Nephron (organoid): ENCODE data around the gene AP2A2.
A peak's percentile ranks its signal among the peaks of the same experiment; 100 is the strongest.

Source experiments
- H3K27ac Mint-ChIP-seq, 3 experiments: 2 replicates each; pipeline ENCODE4 v1.8.0; 2020; ENCODE audit warnings: mixed read lengths in 3 of 3, mild to moderate bottlenecking in 2 of 3, moderate library complexity in 1 of 3
- H3K27me3 Mint-ChIP-seq: 2 replicates; pipeline ENCODE4 v1.8.0; 2021; ENCODE audit warnings: low read depth, mild to moderate bottlenecking, moderate library complexity, mixed read lengths
- H3K36me3 Mint-ChIP-seq: 2 replicates; pipeline ENCODE4 v1.8.0; 2020; ENCODE audit warnings: low read depth, mixed read lengths
- H3K4me1 Mint-ChIP-seq: 2 replicates; pipeline ENCODE4 v1.8.0; 2020; ENCODE audit warnings: mixed read lengths
- H3K4me3 Mint-ChIP-seq, 3 experiments: 2 replicates each; pipeline ENCODE4 v1.8.0; 2020; ENCODE audit warnings: mild to moderate bottlenecking in 3 of 3, mixed read lengths in 3 of 3, moderate library complexity in 2 of 3
- H3K9me3 Mint-ChIP-seq: 2 replicates; pipeline ENCODE4 v1.8.0; 2020; ENCODE audit warnings: mixed read lengths
- TF ChIP-seq, protein P1 (sequence below), 3 experiments: fragments of 200-600 bp; sonication (generic); IDR thresholded peaks; one replicate each; pipeline ENCODE4 v1.5.0; 2021; ENCODE audit warnings: antibody characterized with exemption in 3 of 3; ENCODE audit not compliant: unreplicated experiment in 3 of 3

AP2A2 gene

DNA sequence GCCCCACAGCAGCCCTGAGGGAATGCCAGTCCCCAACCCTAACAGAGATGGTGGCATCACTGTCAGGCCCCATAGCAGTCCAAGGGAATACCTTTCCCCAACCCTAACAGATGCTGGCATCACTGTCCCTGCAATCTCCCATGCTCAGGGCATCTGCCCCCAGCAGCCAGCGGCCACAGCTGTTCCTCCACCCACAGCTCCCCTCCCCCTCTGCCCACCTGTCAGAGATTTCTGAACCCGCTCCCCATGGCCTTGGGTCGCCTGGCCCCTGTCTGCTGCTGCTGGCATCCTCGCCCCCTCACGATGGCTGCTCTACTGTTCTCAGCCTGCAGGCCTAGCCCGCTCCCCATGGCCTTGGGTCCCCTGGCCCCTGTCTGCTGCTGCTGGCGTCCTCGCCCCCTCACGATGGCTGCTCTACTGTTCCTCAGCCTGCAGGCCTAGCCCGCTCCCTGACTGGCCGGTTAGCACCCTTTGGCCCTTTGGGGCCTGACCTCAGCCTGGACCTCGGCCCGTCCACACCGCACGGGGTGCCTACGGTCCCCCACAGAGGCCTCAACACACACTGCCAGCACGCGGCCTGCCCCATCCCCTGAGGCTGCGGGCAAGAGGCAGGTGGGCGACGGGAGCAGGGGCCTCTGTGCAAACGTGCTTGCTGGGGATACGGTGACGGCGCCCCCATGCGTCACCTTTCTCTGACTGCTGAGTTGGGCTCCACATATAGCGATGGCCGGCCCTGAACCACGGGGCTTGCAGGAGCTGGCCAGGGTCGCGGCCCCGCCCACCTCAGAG lies 35.8 kb upstream of the AP2A2 start:
- Mint-ChIP-seq H3K4me1 (peaks cover 10% of the 10 kb centered on the region), H3K27me3 (no peaks in the 10 kb centered on the region), H3K9me3 (no peaks in the 10 kb centered on the region), H3K36me3 (peaks cover 14% of the 10 kb centered on the region), H3K27ac (peak overlapping the region in 1 of 3 experiments; percentile 59), H3K4me3 (no peak overlapping the region)
- TF ChIP-seq, protein P1, sequence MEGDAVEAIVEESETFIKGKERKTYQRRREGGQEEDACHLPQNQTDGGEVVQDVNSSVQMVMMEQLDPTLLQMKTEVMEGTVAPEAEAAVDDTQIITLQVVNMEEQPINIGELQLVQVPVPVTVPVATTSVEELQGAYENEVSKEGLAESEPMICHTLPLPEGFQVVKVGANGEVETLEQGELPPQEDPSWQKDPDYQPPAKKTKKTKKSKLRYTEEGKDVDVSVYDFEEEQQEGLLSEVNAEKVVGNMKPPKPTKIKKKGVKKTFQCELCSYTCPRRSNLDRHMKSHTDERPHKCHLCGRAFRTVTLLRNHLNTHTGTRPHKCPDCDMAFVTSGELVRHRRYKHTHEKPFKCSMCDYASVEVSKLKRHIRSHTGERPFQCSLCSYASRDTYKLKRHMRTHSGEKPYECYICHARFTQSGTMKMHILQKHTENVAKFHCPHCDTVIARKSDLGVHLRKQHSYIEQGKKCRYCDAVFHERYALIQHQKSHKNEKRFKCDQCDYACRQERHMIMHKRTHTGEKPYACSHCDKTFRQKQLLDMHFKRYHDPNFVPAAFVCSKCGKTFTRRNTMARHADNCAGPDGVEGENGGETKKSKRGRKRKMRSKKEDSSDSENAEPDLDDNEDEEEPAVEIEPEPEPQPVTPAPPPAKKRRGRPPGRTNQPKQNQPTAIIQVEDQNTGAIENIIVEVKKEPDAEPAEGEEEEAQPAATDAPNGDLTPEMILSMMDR (IDR thresholded peaks at IDR 0.05; ENCODE audit: unreplicated experiment in 3 of 3), result no peak

- no peaks in the 10 kb centered on the region for H3K27me3 Mint-ChIP-seq
- H3K27ac Mint-ChIP-seq, result peak overlapping the region in 2 of 3 experiments; percentile 48 to 63
- no peaks in the 10 kb centered on the region for H3K9me3 Mint-ChIP-seq
- H3K4me3 Mint-ChIP-seq, result no peak overlapping the region
- peaks cover 10% of the 10 kb centered on the region for H3K36me3 Mint-ChIP-seq
- H3K4me1 Mint-ChIP-seq, result peaks cover 10% of the 10 kb centered on the region
- TF ChIP-seq, protein P1 (IDR thresholded peaks at IDR 0.05; ENCODE audit: unreplicated experiment in 3 of 3), result no peak
Measured at GRCh38 chr11:890794-891540, 34.7 kb upstream of the AP2A2 start.

- no peaks in the 10 kb centered on the region for H3K27me3 Mint-ChIP-seq
- no peaks in the 10 kb centered on the region for H3K9me3 Mint-ChIP-seq
Measured at GRCh38 chr11:893008-893654, 32.5 kb upstream of the AP2A2 start.

GRCh38 chr11:894575-895201 lies 31.0 kb upstream of the AP2A2 start:
- peaks cover 10% of the 10 kb centered on the region for H3K4me1 Mint-ChIP-seq
- peak overlapping the region in 1 of 3 experiments; percentile 59 for H3K27ac Mint-ChIP-seq
- H3K27me3 Mint-ChIP-seq, result no peaks in the 10 kb centered on the region
- no peaks in the 10 kb centered on the region for H3K36me3 Mint-ChIP-seq
- no peaks in the 10 kb centered on the region for H3K9me3 Mint-ChIP-seq
- H3K4me3 Mint-ChIP-seq, result no peak overlapping the region
- TF ChIP-seq, protein P1 (IDR thresholded peaks at IDR 0.05; ENCODE audit: unreplicated experiment in 3 of 3), result peak in 1 of 3 experiments; percentile 8

More at GRCh38 chr11:893008-893654, 32.5 kb upstream of the AP2A2 start:
- no peaks in the 10 kb centered on the region for H3K36me3 Mint-ChIP-seq
- peaks cover 14% of the 10 kb centered on the region for H3K4me1 Mint-ChIP-seq
- no peak overlapping the region for H3K27ac Mint-ChIP-seq
- TF ChIP-seq, protein P1 (IDR thresholded peaks at IDR 0.05; ENCODE audit: unreplicated experiment in 3 of 3), result no peak
- H3K4me3 Mint-ChIP-seq, result no peak overlapping the region

- TF ChIP-seq, protein P1 (IDR thresholded peaks at IDR 0.05; ENCODE audit: unreplicated experiment in 3 of 3), result no peak
- H3K4me3 Mint-ChIP-seq, result no peak overlapping the region
- H3K9me3 Mint-ChIP-seq, result no peaks in the 10 kb centered on the region
- no peaks in the 10 kb centered on the region for H3K36me3 Mint-ChIP-seq
- H3K4me1 Mint-ChIP-seq, result peaks cover 10% of the 10 kb centered on the region
- H3K27ac Mint-ChIP-seq, result peak overlapping the region in 1 of 3 experiments; percentile 73
- no peaks in the 10 kb centered on the region for H3K27me3 Mint-ChIP-seq
Measured at GRCh38 chr11:895331-896110, 30.1 kb upstream of the AP2A2 start.
